Measurements from ENCODE around the gene MAL. TPM values are rescaled to one million over a fixed set of nuclear protein-coding genes. Genes with fewer than 3 reads are reported as not detected.

MAL gene
- total RNA-seq, 4 donors from 2014 or later = 1.2 TPM; not detected in 3

- no peaks in the 10 kb centered on the region for H3K9me3 ChIP-seq
- no peak for DNase-seq
- H3K36me3 ChIP-seq = no peaks in the 10 kb centered on the region
- peaks cover 0 to 4% of the 10 kb centered on the region in 2 donors for H3K27me3 ChIP-seq
- TF ChIP-seq, protein P1, sequence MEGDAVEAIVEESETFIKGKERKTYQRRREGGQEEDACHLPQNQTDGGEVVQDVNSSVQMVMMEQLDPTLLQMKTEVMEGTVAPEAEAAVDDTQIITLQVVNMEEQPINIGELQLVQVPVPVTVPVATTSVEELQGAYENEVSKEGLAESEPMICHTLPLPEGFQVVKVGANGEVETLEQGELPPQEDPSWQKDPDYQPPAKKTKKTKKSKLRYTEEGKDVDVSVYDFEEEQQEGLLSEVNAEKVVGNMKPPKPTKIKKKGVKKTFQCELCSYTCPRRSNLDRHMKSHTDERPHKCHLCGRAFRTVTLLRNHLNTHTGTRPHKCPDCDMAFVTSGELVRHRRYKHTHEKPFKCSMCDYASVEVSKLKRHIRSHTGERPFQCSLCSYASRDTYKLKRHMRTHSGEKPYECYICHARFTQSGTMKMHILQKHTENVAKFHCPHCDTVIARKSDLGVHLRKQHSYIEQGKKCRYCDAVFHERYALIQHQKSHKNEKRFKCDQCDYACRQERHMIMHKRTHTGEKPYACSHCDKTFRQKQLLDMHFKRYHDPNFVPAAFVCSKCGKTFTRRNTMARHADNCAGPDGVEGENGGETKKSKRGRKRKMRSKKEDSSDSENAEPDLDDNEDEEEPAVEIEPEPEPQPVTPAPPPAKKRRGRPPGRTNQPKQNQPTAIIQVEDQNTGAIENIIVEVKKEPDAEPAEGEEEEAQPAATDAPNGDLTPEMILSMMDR (IDR thresholded peaks at IDR 0.05) = no peak
- TF ChIP-seq POLR2A (IDR thresholded peaks at IDR 0.05) = no peak
- H3K4me1 ChIP-seq = peaks cover 0 to 9% (median 0%) of the 10 kb centered on the region in 4 donors
- no peak overlapping the region for H3K4me3 ChIP-seq
- peak overlapping the region in 2 of 4 donors; percentile 43 to 64 for H3K27ac ChIP-seq
Observed at GRCh38 chr2:95075440-95076132, 50.1 kb downstream of the MAL start.

DNA sequence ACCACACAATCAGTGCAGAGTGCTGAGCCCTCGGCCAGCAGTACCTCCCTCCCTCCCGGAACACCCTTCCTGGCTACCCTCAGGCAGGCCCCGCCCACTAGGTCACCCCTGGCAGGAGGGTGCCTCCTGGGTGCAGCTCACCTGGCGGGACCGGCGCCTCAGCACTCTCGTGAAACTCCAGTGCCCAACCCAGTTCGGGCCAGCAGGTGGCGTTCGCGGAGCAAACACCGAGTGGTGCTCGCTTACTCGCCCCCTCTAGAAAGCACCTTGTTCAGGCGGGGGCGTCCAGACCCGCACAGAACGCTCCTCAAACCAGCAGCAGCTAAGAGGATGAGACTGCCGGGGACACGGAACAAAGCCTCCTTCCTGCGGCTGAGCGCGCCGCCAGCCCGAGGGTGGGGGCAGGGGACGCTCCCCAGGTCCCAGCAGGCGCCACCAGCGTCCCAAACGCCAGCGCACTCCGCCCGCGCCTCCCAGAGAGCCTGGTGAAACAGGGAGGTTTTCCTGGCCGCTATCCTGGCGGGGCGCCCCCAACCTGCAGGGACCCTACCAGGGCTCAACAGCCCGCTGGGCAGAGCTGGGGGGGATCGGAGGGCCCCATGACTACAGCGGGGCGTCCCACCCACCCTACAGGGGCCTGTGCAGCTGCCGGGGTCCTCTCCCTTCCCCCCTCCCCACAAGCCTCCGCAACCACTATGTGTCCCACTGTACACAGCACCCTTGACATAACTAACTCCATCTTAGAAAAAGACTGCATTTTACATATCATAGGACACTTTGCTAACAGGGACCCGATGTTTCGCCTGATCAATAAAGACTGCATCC lies 51.4 kb downstream of the MAL start:
- TF ChIP-seq POLR2A (IDR thresholded peaks at IDR 0.05) = no peak
- TF ChIP-seq, protein P1 (IDR thresholded peaks at IDR 0.05) = peak; percentile 22 to 75 (median 70)
- Histone ChIP-seq H3K27ac (peak overlapping the region in 1 of 4 donors; percentile 64), H3K36me3 (no peaks in the 10 kb centered on the region), H3K27me3 (peaks cover 0 to 4% of the 10 kb centered on the region in 2 donors), H3K4me1 (peaks cover 0 to 9% (median 0%) of the 10 kb centered on the region in 4 donors), H3K4me3 (peak overlapping the region in 3 of 4 donors; percentile 33 to 56 (median 54)), H3K9me3 (no peaks in the 10 kb centered on the region)
- peak; percentile 82 to 93 (median 85) for DNase-seq

DNA sequence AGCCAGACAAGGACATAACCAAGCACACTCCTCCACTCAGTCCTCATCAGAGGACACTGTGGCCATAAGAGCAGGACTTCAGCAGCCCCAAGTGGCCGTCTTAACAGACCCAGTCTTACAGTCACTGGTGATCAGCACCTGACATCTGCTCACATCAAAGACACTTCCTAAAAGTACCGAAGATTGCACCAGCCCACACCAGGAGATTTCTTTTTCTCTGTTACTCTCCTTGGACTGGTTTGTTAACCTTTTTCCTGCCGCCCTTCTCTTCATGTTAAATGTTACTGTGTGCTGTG lies 52.0 kb downstream of the MAL start:
- H3K27ac ChIP-seq = no peak overlapping the region
- H3K27me3 ChIP-seq = peaks cover 0 to 4% of the 10 kb centered on the region in 2 donors
- H3K4me3 ChIP-seq = no peak overlapping the region
- peaks cover 0 to 9% (median 0%) of the 10 kb centered on the region in 4 donors for H3K4me1 ChIP-seq
- H3K36me3 ChIP-seq = no peaks in the 10 kb centered on the region
- DNase-seq = no peak
- no peaks in the 10 kb centered on the region for H3K9me3 ChIP-seq
- TF ChIP-seq, protein P1 (IDR thresholded peaks at IDR 0.05) = no peak
- no peak for TF ChIP-seq POLR2A (IDR thresholded peaks at IDR 0.05)

GRCh38 chr2:95077861-95078603 lies 52.5 kb downstream of the MAL start:
- DNase-seq = no peak
- Histone ChIP-seq H3K4me3 (no peak overlapping the region), H3K27me3 (peaks cover 0 to 4% of the 10 kb centered on the region in 2 donors), H3K9me3 (no peaks in the 10 kb centered on the region), H3K27ac (no peak overlapping the region), H3K36me3 (no peaks in the 10 kb centered on the region), H3K4me1 (peaks cover 0 to 9% (median 0%) of the 10 kb centered on the region in 4 donors)
- TF ChIP-seq, protein P1 (IDR thresholded peaks at IDR 0.05) = no peak
- no peak for TF ChIP-seq POLR2A (IDR thresholded peaks at IDR 0.05)

DNA sequence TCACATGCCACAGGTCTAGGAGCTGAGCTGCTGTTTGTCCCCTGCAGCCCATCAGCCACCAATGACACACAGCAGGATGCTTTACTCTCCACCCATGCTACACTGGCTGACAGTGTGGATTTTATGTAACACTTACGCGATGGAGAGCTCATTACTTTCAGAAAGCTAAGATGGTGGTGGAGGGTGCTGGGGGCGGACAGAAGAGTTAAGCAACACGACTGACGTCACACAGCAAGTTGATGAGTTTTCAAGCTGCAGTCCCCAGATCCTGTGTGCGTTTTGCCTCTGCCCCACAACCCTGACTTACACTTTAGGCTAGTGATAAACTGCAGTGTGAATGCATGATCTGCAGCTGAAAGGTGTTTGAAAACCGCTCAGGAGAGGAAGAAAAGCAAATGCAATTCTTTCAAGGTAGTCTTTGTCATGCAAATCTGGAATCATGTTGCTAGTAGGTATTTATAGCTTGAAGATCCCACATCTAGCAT lies 53.7 kb downstream of the MAL start:
- H3K9me3 ChIP-seq = no peaks in the 10 kb centered on the region
- H3K27ac ChIP-seq = no peak overlapping the region
- TF ChIP-seq POLR2A (IDR thresholded peaks at IDR 0.05) = no peak
- TF ChIP-seq, protein P1 (IDR thresholded peaks at IDR 0.05) = no peak
- DNase-seq = no peak
- peaks cover 0 to 4% of the 10 kb centered on the region in 2 donors for H3K27me3 ChIP-seq
- peaks cover 0 to 9% (median 0%) of the 10 kb centered on the region in 4 donors for H3K4me1 ChIP-seq
- no peaks in the 10 kb centered on the region for H3K36me3 ChIP-seq
- H3K4me3 ChIP-seq = no peak overlapping the region

Measured in Peyer's patch (tissue), 4 donors.